Upper lobe of right lung (tissue), 1 donor: ENCODE data around the gene PRKG1. TPM values are rescaled to one million over a fixed set of nuclear protein-coding genes. Genes with fewer than 3 reads are reported as not detected.

Experiments used
- ATAC-seq: fragments of 200-7000 bp; cut with Tn5 transposase; one replicate; pipeline ENCODE4 v1.9.1; 2020; ENCODE audit warnings: mild to moderate bottlenecking, moderate library complexity
- DNase-seq: peaks from one replicate; pipeline ENCODE4 v3.0.0-alpha.2; 2020
- H3K27ac ChIP-seq: fragments of 200-600 bp; one replicate; pipeline ENCODE4 v1.8.0; 2022
- H3K27me3 ChIP-seq: fragments of 200-600 bp; one replicate; pipeline ENCODE4 v1.8.0; 2022; ENCODE audit warnings: mild to moderate bottlenecking
- H3K36me3 ChIP-seq: fragments of 200-600 bp; one replicate; pipeline ENCODE4 v1.8.0; 2022
- H3K4me1 ChIP-seq: fragments of 200-600 bp; one replicate; pipeline ENCODE4 v1.8.0; 2022
- H3K4me3 ChIP-seq: fragments of 200-600 bp; one replicate; pipeline ENCODE4 v1.8.0; 2022; ENCODE audit warnings: mild to moderate bottlenecking
- H3K9me3 ChIP-seq: fragments of 200-600 bp; one replicate; pipeline ENCODE4 v1.8.0; 2022
- CTCF ChIP-seq: fragments of 200-600 bp; IDR thresholded peaks from one replicate; pipeline ENCODE4 v1.8.0; 2022; ENCODE audit warnings: antibody characterized with exemption
- intact Hi-C: fragments of 100-400 bp; cut with DNase I; formaldehyde crosslinking; loops from one replicate; pipeline ENCODE4 v1.11.0; 2022
- total RNA-seq: library from RNA; stranded (reverse); fragmentation: NEBNext Ultra II Directional; extraction: Animal tissue kit (Norgen Biotek cat#: 25700); gene quantifications from one replicate; pipeline ENCODE4 v1.2.1, GENCODE V29; 2021
- donor health status: DM: no; HTN: yes; CAD: no; lungs with severe emphysema.

PRKG1 gene
- total RNA-seq, 1 donor from 2014 or later = 30.0 TPM

- intact Hi-C loops = no loop called here
- H3K4me1 ChIP-seq = no peaks in the 10 kb centered on the region
- H3K9me3 ChIP-seq = no peaks in the 10 kb centered on the region
- H3K27ac ChIP-seq = no peak overlapping the region
- no peak for TF ChIP-seq CTCF
- no peak overlapping the region for H3K4me3 ChIP-seq
- H3K36me3 ChIP-seq = no peaks in the 10 kb centered on the region
- H3K27me3 ChIP-seq = no peaks in the 10 kb centered on the region
- ATAC-seq (no peak), DNase-seq (no peak)
Measured at GRCh38 chr10:51770709-51771108, 696.4 kb downstream of the PRKG1 start.

- Histone ChIP-seq H3K36me3 (no peaks in the 10 kb centered on the region), H3K4me1 (no peaks in the 10 kb centered on the region), H3K27ac (no peak overlapping the region), H3K4me3 (no peak overlapping the region), H3K27me3 (no peaks in the 10 kb centered on the region), H3K9me3 (no peaks in the 10 kb centered on the region)
- DNase-seq = no peak
- no peak for ATAC-seq
- TF ChIP-seq CTCF = no peak
- intact Hi-C loops = no loop called here
Measured at GRCh38 chr10:51772387-51772786, 698.1 kb downstream of the PRKG1 start.

- Histone ChIP-seq H3K27ac (no peak overlapping the region), H3K27me3 (no peaks in the 10 kb centered on the region), H3K36me3 (no peaks in the 10 kb centered on the region), H3K4me3 (no peak overlapping the region), H3K9me3 (no peaks in the 10 kb centered on the region), H3K4me1 (no peaks in the 10 kb centered on the region)
- no peak for DNase-seq
- intact Hi-C loops = no loop called here
- ATAC-seq = no peak
- TF ChIP-seq CTCF = no peak
Measured at GRCh38 chr10:51773681-51774080, 699.4 kb downstream of the PRKG1 start.

- no peak for DNase-seq
- Histone ChIP-seq H3K27ac (no peak overlapping the region), H3K4me1 (no peaks in the 10 kb centered on the region), H3K4me3 (no peak overlapping the region), H3K9me3 (no peaks in the 10 kb centered on the region), H3K27me3 (no peaks in the 10 kb centered on the region), H3K36me3 (no peaks in the 10 kb centered on the region)
- intact Hi-C loops = no loop called here
- no peak for ATAC-seq
- TF ChIP-seq CTCF = no peak
Measured at GRCh38 chr10:51783941-51784340, 709.7 kb downstream of the PRKG1 start.

- no peaks in the 10 kb centered on the region for H3K27me3 ChIP-seq
- ATAC-seq (no peak), DNase-seq (no peak)
- H3K36me3 ChIP-seq = no peaks in the 10 kb centered on the region
- H3K27ac ChIP-seq = no peak overlapping the region
- intact Hi-C loops = no loop called here
- no peak for TF ChIP-seq CTCF
- H3K4me3 ChIP-seq = no peak overlapping the region
- no peaks in the 10 kb centered on the region for H3K4me1 ChIP-seq
- no peaks in the 10 kb centered on the region for H3K9me3 ChIP-seq
Measured at GRCh38 chr10:51786016-51786683, 711.9 kb downstream of the PRKG1 start.

- DNase-seq = no peak
- no peak overlapping the region for H3K27ac ChIP-seq
Measured at GRCh38 chr10:51786684-51787035, 712.4 kb downstream of the PRKG1 start.

More at GRCh38 chr10:51786684-51787035, 712.4 kb downstream of the PRKG1 start:
- intact Hi-C loops = no loop called here
- Histone ChIP-seq H3K27me3 (no peaks in the 10 kb centered on the region), H3K4me1 (no peaks in the 10 kb centered on the region), H3K36me3 (no peaks in the 10 kb centered on the region), H3K9me3 (no peaks in the 10 kb centered on the region), H3K4me3 (no peak overlapping the region)
- TF ChIP-seq CTCF = no peak
- no peak for ATAC-seq
